ENCODE results near the gene ANKRD6. TPM values are rescaled to one million over a fixed set of nuclear protein-coding genes. Genes with fewer than 3 reads are reported as not detected.

ANKRD6 gene
- polyA plus RNA-seq, 3 donors, result 0.93 to 3.0 (median 1.2) TPM

- Mint-ChIP-seq H3K36me3 (peaks cover 54 to 61% of the 10 kb centered on the region in 2 donors), H3K4me1 (no peaks in the 10 kb centered on the region), H3K9me3 (no peaks in the 10 kb centered on the region), H3K27ac (no peak overlapping the region), H3K4me3 (no peak overlapping the region), H3K27me3 (ENCODE audit: low read depth in 3 of 3) (peaks cover 0 to 3% (median 1%) of the 10 kb centered on the region in 3 donors)
- H3K27me3 ChIP-seq (ENCODE audit: control insufficient read depth in 2 of 2, insufficient read depth in 2 of 2, low read length in 2 of 2), result no peaks in the 10 kb centered on the region
- H3K36me3 ChIP-seq (replicated peaks in 1 of 2; ENCODE audit: control insufficient read depth in 1 of 2, insufficient read depth in 2 of 2, low read length in 2 of 2), result peaks cover 60 to 87% of the 10 kb centered on the region in 2 donors
- no peaks in the 10 kb centered on the region for H3K79me2 ChIP-seq (ENCODE audit: insufficient read depth, low read length)
- H3K9me3 ChIP-seq (replicated peaks in 1 of 2; ENCODE audit: control insufficient read depth in 1 of 2, insufficient read depth in 1 of 2, low read length in 2 of 2), result no peaks in the 10 kb centered on the region
- WGBS (ENCODE audit: insufficient coverage), result no CpG with 5 or more reads among the region's 5 CpGs
- DNase-seq, result no peak
- no peaks in the 10 kb centered on the region for H3K4me1 ChIP-seq (ENCODE audit: control insufficient read depth in 1 of 2, insufficient read depth in 2 of 2, low read length in 2 of 2)
- H2AFZ ChIP-seq (ENCODE audit: insufficient read depth, low read depth, low read length, poor library complexity, severe bottlenecking), result no peak overlapping the region
- no peak overlapping the region for H3K27ac ChIP-seq (ENCODE audit: low read depth in 1 of 2, low read length in 2 of 2)
- no peak for TF ChIP-seq CTCF (IDR thresholded peaks at IDR 0.05)
- H3K9ac ChIP-seq (ENCODE audit: insufficient read depth, low read length, poor library complexity, severe bottlenecking), result no peak overlapping the region
- H3K4me3 ChIP-seq (replicated peaks in 1 of 3; ENCODE audit: low read depth in 2 of 3, low read length in 3 of 3), result no peak overlapping the region
- no peak overlapping the region for H3K4me2 ChIP-seq (replicated peaks; ENCODE audit: extremely low read depth, low read length, poor library complexity, severe bottlenecking)
- no peaks in the 10 kb centered on the region for H4K20me1 ChIP-seq (ENCODE audit: insufficient read depth, low read length)
- intact Hi-C loops (cut with micrococcal nuclease), result no loop called here
Observed at GRCh38 chr6:89667872-89668556, 235.1 kb downstream of the ANKRD6 start.

- peaks cover 0 to 3% (median 0%) of the 10 kb centered on the region in 3 donors for H3K27me3 Mint-ChIP-seq (ENCODE audit: low read depth in 3 of 3)
Observed at GRCh38 chr6:89669002-89669401, 236.1 kb downstream of the ANKRD6 start.

More at GRCh38 chr6:89669002-89669401, 236.1 kb downstream of the ANKRD6 start:
- intact Hi-C loops (cut with micrococcal nuclease), result no loop called here
- Histone ChIP-seq H2AFZ (ENCODE audit: insufficient read depth, low read depth, low read length, poor library complexity, severe bottlenecking) (no peak overlapping the region), H3K79me2 (ENCODE audit: insufficient read depth, low read length) (no peaks in the 10 kb centered on the region), H3K9me3 (replicated peaks in 1 of 2; ENCODE audit: control insufficient read depth in 1 of 2, insufficient read depth in 1 of 2, low read length in 2 of 2) (no peaks in the 10 kb centered on the region), H3K27me3 (ENCODE audit: control insufficient read depth in 2 of 2, insufficient read depth in 2 of 2, low read length in 2 of 2) (no peaks in the 10 kb centered on the region), H3K27ac (ENCODE audit: low read depth in 1 of 2, low read length in 2 of 2) (no peak overlapping the region), H3K36me3 (replicated peaks in 1 of 2; ENCODE audit: control insufficient read depth in 1 of 2, insufficient read depth in 2 of 2, low read length in 2 of 2) (peaks cover 60 to 85% of the 10 kb centered on the region in 2 donors), H3K4me2 (replicated peaks; ENCODE audit: extremely low read depth, low read length, poor library complexity, severe bottlenecking) (no peak overlapping the region), H3K9ac (ENCODE audit: insufficient read depth, low read length, poor library complexity, severe bottlenecking) (no peak overlapping the region), H3K4me3 (replicated peaks in 1 of 3; ENCODE audit: low read depth in 2 of 3, low read length in 3 of 3) (no peak overlapping the region), H3K4me1 (ENCODE audit: control insufficient read depth in 1 of 2, insufficient read depth in 2 of 2, low read length in 2 of 2) (no peaks in the 10 kb centered on the region), H4K20me1 (ENCODE audit: insufficient read depth, low read length) (no peaks in the 10 kb centered on the region)
- Mint-ChIP-seq H3K9me3 (no peaks in the 10 kb centered on the region), H3K27ac (peak overlapping the region in 1 of 7 donors; percentile 10), H3K4me1 (no peaks in the 10 kb centered on the region), H3K4me3 (no peak overlapping the region), H3K36me3 (peaks cover 50 to 59% of the 10 kb centered on the region in 2 donors)
- no CpG with 5 or more reads among the region's 6 CpGs for WGBS (ENCODE audit: insufficient coverage)
- no peak for TF ChIP-seq CTCF (IDR thresholded peaks at IDR 0.05)
- DNase-seq, result no peak
